DOHH2 (cell line): ENCODE results near the gene MEIOB.

Experiments
- CTCF ChIP-seq: fragments of 200-600 bp; sonication (generic); IDR thresholded peaks from one replicate; pipeline ENCODE4 v1.5.1; 2014; ENCODE audit warnings: antibody characterized with exemption, mild to moderate bottlenecking, low read depth, low read length; ENCODE audit not compliant: poor library complexity, severe bottlenecking
- EZH2phosphoT487 ChIP-seq: fragments of 200-600 bp; sonication (generic); IDR thresholded peaks from 2 replicates; pipeline ENCODE4 v1.6.1; 2017; ENCODE audit warnings: borderline replicate concordance, mild to moderate bottlenecking, antibody characterized with exemption, low read length, moderate library complexity, mixed read lengths

GRCh38 chr16:1816396-1817275 lies 55.3 kb downstream of the MEIOB start:
- no peak for TF ChIP-seq CTCF
- TF ChIP-seq EZH2phosphoT487: no peak
